HL-60 (cell line): Measurements from ENCODE around the gene VSIG10L2.

Experiments used
- DNase-seq, 2 experiments: peaks; one replicate each; pipeline ENCODE4 v3.0.0-alpha.2; 2010 to 2020; ENCODE audit warnings: low read depth in 1 of 2, low spot score in 1 of 2
- H3K27ac ChIP-seq: fragments of 250-450 bp; sonication (Bioruptor Pico); replicated peaks from 2 replicates; pipeline ENCODE4 v1.5.1; 2020; ENCODE audit warnings: mild to moderate bottlenecking, moderate library complexity
- H3K27me3 ChIP-seq: fragments of 250-450 bp; sonication (Bioruptor Pico); 2 replicates; pipeline ENCODE4 v1.5.1; 2021; ENCODE audit warnings: mild to moderate bottlenecking, moderate library complexity; ENCODE audit not compliant: insufficient read depth, poor library complexity, severe bottlenecking
- H3K4me3 ChIP-seq: replicated peaks from 2 replicates; pipeline ENCODE4 v1.5.1; 2011; ENCODE audit warnings: mild to moderate bottlenecking, control low read depth, low read length; ENCODE audit not compliant: insufficient read depth
- GABPA ChIP-seq: IDR thresholded peaks from 2 replicates; pipeline ENCODE4 v1.6.1; 2012; ENCODE audit warnings: low read depth
- POLR2AphosphoS5 ChIP-seq: IDR thresholded peaks from 2 replicates; pipeline ENCODE4 v1.6.1; 2012; ENCODE audit warnings: low read depth
- SPI1 ChIP-seq: IDR thresholded peaks from 2 replicates; pipeline ENCODE4 v1.6.1; 2012; ENCODE audit warnings: low read depth, mild to moderate bottlenecking, borderline replicate concordance
- TF ChIP-seq, protein P1 (sequence below): IDR thresholded peaks from 2 replicates; pipeline ENCODE4 v1.6.1; 2012; ENCODE audit warnings: low read depth; ENCODE audit not compliant: insufficient replicate concordance
- TF ChIP-seq, protein P2 (sequence below): IDR thresholded peaks from one replicate; pipeline ENCODE4 v1.5.1; 2011; ENCODE audit warnings: low read length, control low read depth, inconsistent platforms; ENCODE audit not compliant: insufficient read depth

VSIG10L2 gene

DNA sequence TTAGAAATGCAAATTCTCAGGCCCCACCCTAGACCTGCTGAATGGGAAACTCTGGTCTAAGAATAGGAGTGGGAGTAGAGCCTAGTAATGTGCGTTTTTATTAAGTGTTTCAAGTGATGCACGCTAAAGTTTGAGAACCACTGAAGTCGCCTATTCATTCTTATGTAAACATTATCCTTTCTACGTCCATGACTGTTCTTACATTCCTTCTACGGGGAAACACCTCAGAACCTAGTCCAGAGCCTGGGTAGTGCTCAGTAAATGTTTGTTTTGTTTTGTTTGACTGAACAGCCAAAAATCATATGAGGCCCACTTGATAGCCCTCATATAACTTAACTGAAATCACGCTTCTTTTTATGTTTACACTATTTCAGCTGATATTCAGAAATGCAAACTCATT lies 29.8 kb downstream of the VSIG10L2 start:
- no peak overlapping the region for H3K27ac ChIP-seq
- no peak for TF ChIP-seq GABPA
- TF ChIP-seq, protein P1, sequence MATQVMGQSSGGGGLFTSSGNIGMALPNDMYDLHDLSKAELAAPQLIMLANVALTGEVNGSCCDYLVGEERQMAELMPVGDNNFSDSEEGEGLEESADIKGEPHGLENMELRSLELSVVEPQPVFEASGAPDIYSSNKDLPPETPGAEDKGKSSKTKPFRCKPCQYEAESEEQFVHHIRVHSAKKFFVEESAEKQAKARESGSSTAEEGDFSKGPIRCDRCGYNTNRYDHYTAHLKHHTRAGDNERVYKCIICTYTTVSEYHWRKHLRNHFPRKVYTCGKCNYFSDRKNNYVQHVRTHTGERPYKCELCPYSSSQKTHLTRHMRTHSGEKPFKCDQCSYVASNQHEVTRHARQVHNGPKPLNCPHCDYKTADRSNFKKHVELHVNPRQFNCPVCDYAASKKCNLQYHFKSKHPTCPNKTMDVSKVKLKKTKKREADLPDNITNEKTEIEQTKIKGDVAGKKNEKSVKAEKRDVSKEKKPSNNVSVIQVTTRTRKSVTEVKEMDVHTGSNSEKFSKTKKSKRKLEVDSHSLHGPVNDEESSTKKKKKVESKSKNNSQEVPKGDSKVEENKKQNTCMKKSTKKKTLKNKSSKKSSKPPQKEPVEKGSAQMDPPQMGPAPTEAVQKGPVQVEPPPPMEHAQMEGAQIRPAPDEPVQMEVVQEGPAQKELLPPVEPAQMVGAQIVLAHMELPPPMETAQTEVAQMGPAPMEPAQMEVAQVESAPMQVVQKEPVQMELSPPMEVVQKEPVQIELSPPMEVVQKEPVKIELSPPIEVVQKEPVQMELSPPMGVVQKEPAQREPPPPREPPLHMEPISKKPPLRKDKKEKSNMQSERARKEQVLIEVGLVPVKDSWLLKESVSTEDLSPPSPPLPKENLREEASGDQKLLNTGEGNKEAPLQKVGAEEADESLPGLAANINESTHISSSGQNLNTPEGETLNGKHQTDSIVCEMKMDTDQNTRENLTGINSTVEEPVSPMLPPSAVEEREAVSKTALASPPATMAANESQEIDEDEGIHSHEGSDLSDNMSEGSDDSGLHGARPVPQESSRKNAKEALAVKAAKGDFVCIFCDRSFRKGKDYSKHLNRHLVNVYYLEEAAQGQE, result no peak
- TF ChIP-seq POLR2AphosphoS5, result no peak
- TF ChIP-seq, protein P2, sequence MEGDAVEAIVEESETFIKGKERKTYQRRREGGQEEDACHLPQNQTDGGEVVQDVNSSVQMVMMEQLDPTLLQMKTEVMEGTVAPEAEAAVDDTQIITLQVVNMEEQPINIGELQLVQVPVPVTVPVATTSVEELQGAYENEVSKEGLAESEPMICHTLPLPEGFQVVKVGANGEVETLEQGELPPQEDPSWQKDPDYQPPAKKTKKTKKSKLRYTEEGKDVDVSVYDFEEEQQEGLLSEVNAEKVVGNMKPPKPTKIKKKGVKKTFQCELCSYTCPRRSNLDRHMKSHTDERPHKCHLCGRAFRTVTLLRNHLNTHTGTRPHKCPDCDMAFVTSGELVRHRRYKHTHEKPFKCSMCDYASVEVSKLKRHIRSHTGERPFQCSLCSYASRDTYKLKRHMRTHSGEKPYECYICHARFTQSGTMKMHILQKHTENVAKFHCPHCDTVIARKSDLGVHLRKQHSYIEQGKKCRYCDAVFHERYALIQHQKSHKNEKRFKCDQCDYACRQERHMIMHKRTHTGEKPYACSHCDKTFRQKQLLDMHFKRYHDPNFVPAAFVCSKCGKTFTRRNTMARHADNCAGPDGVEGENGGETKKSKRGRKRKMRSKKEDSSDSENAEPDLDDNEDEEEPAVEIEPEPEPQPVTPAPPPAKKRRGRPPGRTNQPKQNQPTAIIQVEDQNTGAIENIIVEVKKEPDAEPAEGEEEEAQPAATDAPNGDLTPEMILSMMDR, result no peak
- TF ChIP-seq SPI1, result no peak
- H3K27me3 ChIP-seq, result peaks cover 3% of the 10 kb centered on the region

DNA sequence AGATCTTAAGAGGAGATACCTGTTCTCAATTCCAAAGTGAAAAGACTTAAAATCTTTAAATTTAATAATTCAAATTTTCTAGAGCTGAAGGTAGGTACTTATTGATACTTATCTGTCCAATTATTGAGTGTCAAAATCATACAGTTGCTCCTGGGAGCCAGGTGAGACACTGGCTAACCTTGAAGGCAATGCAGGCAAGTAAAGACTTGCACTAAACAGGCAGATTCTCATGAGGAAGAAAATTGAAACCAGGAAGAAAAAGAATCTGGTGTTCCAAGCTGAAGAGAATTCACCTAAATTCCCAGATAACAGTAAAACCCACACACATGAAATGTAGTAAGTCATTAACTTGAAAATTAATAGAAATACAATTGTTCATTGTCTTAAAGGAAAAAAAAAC lies 30.3 kb downstream of the VSIG10L2 start:
- Histone ChIP-seq H3K27me3 (peaks cover 3% of the 10 kb centered on the region), H3K27ac (no peak overlapping the region), H3K4me3 (no peak overlapping the region)
- TF ChIP-seq GABPA (no peak), POLR2AphosphoS5 (no peak), SPI1 (no peak)
- TF ChIP-seq, protein P2, result no peak
- TF ChIP-seq, protein P1, result no peak
- no peak for DNase-seq

More for the DNA sequence above, 29.8 kb downstream of the VSIG10L2 start:
- DNase-seq, result no peak
- H3K4me3 ChIP-seq, result no peak overlapping the region

DNA sequence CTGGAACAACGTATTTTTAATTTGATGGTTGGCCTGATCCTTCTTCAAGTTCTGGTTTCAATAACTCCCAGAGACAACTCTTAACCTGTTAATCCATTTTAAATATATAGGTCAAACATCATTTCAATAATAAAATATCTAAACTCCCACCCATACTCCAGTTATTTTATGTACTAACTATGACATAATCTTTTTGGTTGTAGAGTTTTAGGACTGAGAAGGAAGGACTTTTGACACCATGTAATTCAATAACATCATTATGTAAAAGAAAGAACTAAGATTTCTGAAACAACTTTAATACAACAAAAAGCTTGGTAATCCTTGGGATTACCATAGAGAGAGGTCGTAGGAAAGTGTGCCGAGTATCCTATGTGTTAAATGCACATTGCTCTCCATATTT lies 31.5 kb downstream of the VSIG10L2 start:
- no peak for DNase-seq
- H3K27me3 ChIP-seq, result peaks cover 3% of the 10 kb centered on the region
- TF ChIP-seq GABPA (no peak), SPI1 (no peak), POLR2AphosphoS5 (no peak)
- TF ChIP-seq, protein P1, result no peak
- TF ChIP-seq, protein P2, result no peak
- H3K27ac ChIP-seq, result no peak overlapping the region
- H3K4me3 ChIP-seq, result no peak overlapping the region
